GM23338 (cell line): Measurements from ENCODE around the gene NLK. TPM values are rescaled to one million over a fixed set of nuclear protein-coding genes. Genes with fewer than 3 reads are reported as not detected.

Experiments
- ATAC-seq: fragments of 200-7000 bp; cut with Tn5 transposase; 3 replicates; pipeline ENCODE4 v1.9.1; 2020
- DNase-seq: peaks from one replicate; pipeline ENCODE4 v3.0.0-alpha.2; 2015; ENCODE audit warnings: low spot score
- H2AFZ ChIP-seq: fragments of 200-600 bp; sonication (generic); 2 replicates; pipeline ENCODE4 v1.8.0; 2016; ENCODE audit warnings: antibody characterized with exemption, mild to moderate bottlenecking, moderate library complexity
- H3F3A ChIP-seq: fragments of 200-600 bp; sonication (generic); replicated peaks from 2 replicates; pipeline ENCODE4 v1.8.0; 2017; ENCODE audit warnings: antibody characterized with exemption, mixed run types, low read depth
- H3K27ac ChIP-seq: fragments of 200-600 bp; sonication (generic); 2 replicates; pipeline ENCODE4 v1.6.1; 2016; ENCODE audit warnings: low read depth
- H3K27me3 ChIP-seq: fragments of 200-600 bp; sonication (generic); 2 replicates; pipeline ENCODE4 v1.8.0; 2016; ENCODE audit warnings: mild to moderate bottlenecking, mixed run types, moderate library complexity; ENCODE audit not compliant: insufficient read depth
- H3K36me3 ChIP-seq: fragments of 200-600 bp; sonication (generic); 2 replicates; pipeline ENCODE4 v1.8.0; 2016; ENCODE audit warnings: mild to moderate bottlenecking; ENCODE audit not compliant: insufficient read depth
- H3K4me1 ChIP-seq: fragments of 200-600 bp; sonication (generic); 2 replicates; pipeline ENCODE4 v1.8.0; 2016; ENCODE audit warnings: mild to moderate bottlenecking, moderate library complexity; ENCODE audit not compliant: insufficient read depth
- H3K4me2 ChIP-seq: fragments of 200-600 bp; sonication (generic); 2 replicates; pipeline ENCODE4 v1.7.1; 2017; ENCODE audit warnings: mixed run types
- H3K4me3 ChIP-seq: fragments of 200-600 bp; sonication (generic); 2 replicates; pipeline ENCODE4 v1.6.1; 2016; ENCODE audit warnings: mixed run types
- H3K79me2 ChIP-seq: fragments of 200-600 bp; sonication (generic); replicated peaks from 2 replicates; pipeline ENCODE4 v1.8.0; 2017; ENCODE audit warnings: mild to moderate bottlenecking; ENCODE audit not compliant: insufficient read depth
- H3K9me2 ChIP-seq: fragments of 200-600 bp; sonication (generic); 2 replicates; pipeline ENCODE4 v1.8.0; 2017; ENCODE audit not compliant: insufficient read depth
- H4K20me1 ChIP-seq: fragments of 200-600 bp; sonication (generic); replicated peaks from 2 replicates; pipeline ENCODE4 v1.8.0; 2017; ENCODE audit warnings: mild to moderate bottlenecking; ENCODE audit not compliant: insufficient read depth
- H3K27ac Mint-ChIP-seq: 2 replicates; pipeline ENCODE4 v1.8.0; 2020; ENCODE audit warnings: inconsistent platforms, mild to moderate bottlenecking, moderate library complexity, mixed read lengths
- H3K27me3 Mint-ChIP-seq: 3 replicates; pipeline ENCODE4 v1.8.0; 2022; ENCODE audit warnings: low read depth, mild to moderate bottlenecking, moderate library complexity, mixed read lengths, inconsistent platforms; ENCODE audit not compliant: insufficient read depth, poor library complexity
- H3K36me3 Mint-ChIP-seq: 3 replicates; pipeline ENCODE4 v1.8.0; 2021; ENCODE audit warnings: low read depth, mild to moderate bottlenecking, inconsistent platforms, moderate library complexity, mixed read lengths
- H3K4me1 Mint-ChIP-seq: 3 replicates; pipeline ENCODE4 v1.8.0; 2020; ENCODE audit warnings: mild to moderate bottlenecking, inconsistent platforms, mixed read lengths
- H3K4me3 Mint-ChIP-seq: 3 replicates; pipeline ENCODE4 v1.8.0; 2021; ENCODE audit warnings: moderate library complexity, mild to moderate bottlenecking, inconsistent platforms, mixed read lengths
- H3K9me3 Mint-ChIP-seq: 3 replicates; pipeline ENCODE4 v1.8.0; 2020; ENCODE audit warnings: moderate library complexity, mild to moderate bottlenecking, inconsistent platforms, mixed read lengths
- CREB1 ChIP-seq: fragments of 250-450 bp; sonication (Bioruptor Pico); IDR thresholded peaks from 2 replicates; pipeline ENCODE4 v1.5.0; 2020; ENCODE audit warnings: low read depth, mild to moderate bottlenecking, moderate library complexity
- CTCF ChIP-seq, 2 experiments: fragments of 200-600 bp in 1 of 2; sonication (generic) in 1 of 2; conservative IDR thresholded peaks; 2 replicates each; pipeline versions ENCODE4 v1.5.1 to v1.6.1; 2016 to 2017; ENCODE audit warnings: antibody characterized with exemption in 2 of 2, low read depth in 2 of 2, mild to moderate bottlenecking in 2 of 2, moderate library complexity in 1 of 2
- ETS1 ChIP-seq: IDR thresholded peaks from 2 replicates; pipeline ENCODE4 v1.6.1; 2016; ENCODE audit warnings: antibody characterized with exemption
- EZH2 ChIP-seq: fragments of 200-600 bp; sonication (generic); IDR thresholded peaks from one replicate; pipeline ENCODE4 v1.8.0; 2017; ENCODE audit warnings: antibody characterized with exemption, mild to moderate bottlenecking, low read depth; ENCODE audit not compliant: unreplicated experiment
- EZH2phosphoT487 ChIP-seq: fragments of 200-600 bp; sonication (generic); IDR thresholded peaks from one replicate; pipeline ENCODE4 v1.8.1; 2018; ENCODE audit warnings: antibody characterized with exemption; ENCODE audit not compliant: unreplicated experiment
- JUNB ChIP-seq: IDR thresholded peaks from one replicate; pipeline ENCODE4 v1.6.1; 2016; ENCODE audit warnings: antibody characterized with exemption; ENCODE audit not compliant: unreplicated experiment
- NANOG ChIP-seq: IDR thresholded peaks from 2 replicates; pipeline ENCODE4 v1.6.1; 2016; ENCODE audit warnings: antibody characterized with exemption, borderline replicate concordance
- POLR2AphosphoS5 ChIP-seq: IDR thresholded peaks from 2 replicates; pipeline ENCODE4 v1.6.1; 2016; ENCODE audit warnings: antibody characterized with exemption, low read depth
- REST ChIP-seq: IDR thresholded peaks from one replicate; pipeline ENCODE4 v1.6.1; 2018; ENCODE audit warnings: antibody characterized with exemption; ENCODE audit not compliant: unreplicated experiment
- STAT1 ChIP-seq: IDR thresholded peaks from one replicate; pipeline ENCODE4 v1.6.1; 2016; ENCODE audit warnings: antibody characterized with exemption; ENCODE audit not compliant: unreplicated experiment
- ZNF114 ChIP-seq: fragments of 250-450 bp; sonication (Bioruptor Pico); IDR thresholded peaks from 2 replicates; pipeline ENCODE4 v1.5.0; 2020; ENCODE audit warnings: mild to moderate bottlenecking, moderate library complexity
- ZNF331 ChIP-seq: fragments of 250-450 bp; sonication (Bioruptor Pico); IDR thresholded peaks from 2 replicates; pipeline ENCODE4 v1.5.0; 2020; ENCODE audit warnings: low read depth, mild to moderate bottlenecking, moderate library complexity
- ZNF462 ChIP-seq: fragments of 250-450 bp; sonication (Bioruptor Pico); IDR thresholded peaks from 2 replicates; pipeline ENCODE4 v1.5.0; 2020; ENCODE audit warnings: mild to moderate bottlenecking, moderate library complexity
- polyA plus RNA-seq: library from polyadenylated mRNA; unstranded; fragments of >200 nt; fragmentation: Nextera tagmentation; extraction: Ambion mirVana; gene quantifications from 2 replicates; pipeline ENCODE4 v1.2.1, GENCODE V29; 2016
- total RNA-seq: library from RNA; depleted of rRNA; stranded (reverse); fragments of >200 nt; shearing (Covaris generic); gene quantifications from 2 replicates; pipeline ENCODE4 v1.2.3, GENCODE V29; 2014

The NLK gene
- total and polyA plus RNA-seq, 2 experiments from 2014 or later: 34.7 to 78.5 TPM

- no peaks in the 10 kb centered on the region for H3K27me3 ChIP-seq
- H3F3A ChIP-seq: no peaks in the 10 kb centered on the region
- H3K27me3 Mint-ChIP-seq: peaks cover 2% of the 10 kb centered on the region
- H3K27ac Mint-ChIP-seq: no peak overlapping the region
- no peaks in the 10 kb centered on the region for H3K36me3 ChIP-seq
- no peaks in the 10 kb centered on the region for H3K36me3 Mint-ChIP-seq
- H3K79me2 ChIP-seq: no peaks in the 10 kb centered on the region
- H4K20me1 ChIP-seq: no peaks in the 10 kb centered on the region
- TF ChIP-seq JUNB (no peak), ZNF114 (CRISPR knock-in tag) (no peak), EZH2phosphoT487 (no peak), ZNF462 (CRISPR knock-in tag) (no peak), STAT1 (no peak), EZH2 (no peak), CREB1 (CRISPR knock-in tag) (no peak), ETS1 (no peak), REST (no peak), POLR2AphosphoS5 (no peak), ZNF331 (CRISPR knock-in tag) (no peak), NANOG (no peak), CTCF (conservative IDR thresholded peaks at IDR 0.05; ENCODE audit: low read depth in 2 of 2) (no peak)
- H2AFZ ChIP-seq: no peak overlapping the region
- H3K4me3 ChIP-seq: no peak overlapping the region
- peaks cover 18% of the 10 kb centered on the region for H3K4me1 Mint-ChIP-seq
- no peak overlapping the region for H3K27ac ChIP-seq
- DNase-seq (no peak), ATAC-seq (no peak)
- H3K4me1 ChIP-seq: peaks cover 9% of the 10 kb centered on the region; the same call in 1 of the 2 replicates
- no peak overlapping the region for H3K4me3 Mint-ChIP-seq
- H3K4me2 ChIP-seq: no peak overlapping the region
- H3K9me3 Mint-ChIP-seq: no peaks in the 10 kb centered on the region
- H3K9me2 ChIP-seq: peaks cover 18% of the 10 kb centered on the region
Observed at GRCh38 chr17:27997044-27997401, 45.5 kb upstream of the NLK start.
